Erythroblast (primary cell): Measurements from ENCODE around the gene NFIA.

Source experiments
- GATA1 ChIP-seq: IDR thresholded peaks from 2 replicates; pipeline ENCODE4 v1.6.1; 2011; ENCODE audit warnings: low read depth, mild to moderate bottlenecking, control low read depth, low read length, moderate library complexity
- POLR2A ChIP-seq: IDR thresholded peaks from 2 replicates; pipeline ENCODE4 v1.6.1; 2011; ENCODE audit warnings: mild to moderate bottlenecking, low read length

DNA sequence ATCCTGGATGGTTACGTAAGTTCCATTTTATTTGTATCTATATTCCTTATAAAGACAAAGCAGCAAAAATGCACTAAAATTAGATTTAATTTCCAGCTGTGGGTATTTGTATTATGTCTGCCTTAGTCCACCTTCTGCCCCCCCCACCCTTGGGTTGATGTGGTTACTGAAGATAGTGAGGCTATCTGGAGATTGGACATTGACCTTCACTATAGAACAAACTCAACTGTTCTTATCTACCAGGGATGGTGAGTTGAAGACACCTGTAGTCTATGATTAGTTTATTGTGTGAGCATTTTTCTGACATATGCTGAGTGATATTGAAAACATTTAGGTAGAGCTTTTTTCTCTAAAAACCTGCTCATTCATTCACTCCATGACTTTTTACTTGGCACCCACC, 122.2 kb downstream of the NFIA start:
- TF ChIP-seq POLR2A (no peak), GATA1 (peak; percentile 13)
